Mesenchymal stem cell (in vitro differentiated cells and primary cell): ENCODE measurements around the gene GALNT18.

Source experiments
- DNase-seq: peaks from one replicate; pipeline ENCODE4 v3.0.0-alpha.2; 2013
- H2AFZ ChIP-seq: one replicate; pipeline ENCODE4 v1.6.1; 2013; ENCODE audit warnings: low read depth, mild to moderate bottlenecking, control low read depth, inconsistent platforms, low read length, moderate library complexity
- H2AK5ac ChIP-seq: 2 replicates; pipeline ENCODE4 v1.6.1; 2013; ENCODE audit warnings: low read length, moderate library complexity, mild to moderate bottlenecking, inconsistent platforms; ENCODE audit not compliant: severe bottlenecking
- H2BK120ac ChIP-seq: one replicate; pipeline ENCODE4 v1.6.1; 2013; ENCODE audit warnings: low read depth, mild to moderate bottlenecking, inconsistent platforms, low read length, moderate library complexity
- H2BK12ac ChIP-seq, 2 experiments: one replicate each; pipeline ENCODE4 v1.6.1; 2013; ENCODE audit warnings: inconsistent platforms in 2 of 2, low read length in 2 of 2, mild to moderate bottlenecking in 2 of 2, moderate library complexity in 2 of 2, control low read depth in 1 of 2
- H2BK15ac ChIP-seq: one replicate; pipeline ENCODE4 v1.6.1; 2013; ENCODE audit warnings: mild to moderate bottlenecking, low read depth, inconsistent platforms; ENCODE audit not compliant: poor library complexity, severe bottlenecking
- H2BK5ac ChIP-seq: 2 replicates; pipeline ENCODE4 v1.6.1; 2013; ENCODE audit warnings: low read depth, mild to moderate bottlenecking, low read length, control low read depth, inconsistent platforms; ENCODE audit not compliant: poor library complexity, severe bottlenecking
- H3K14ac ChIP-seq, 2 experiments: one replicate each; pipeline ENCODE4 v1.6.1; 2013; ENCODE audit warnings: inconsistent platforms in 2 of 2, low read length in 2 of 2, control low read depth in 1 of 2, mild to moderate bottlenecking in 1 of 2, moderate library complexity in 1 of 2
- H3K18ac ChIP-seq, 2 experiments: one replicate each; pipeline ENCODE4 v1.6.1; 2013; ENCODE audit warnings: inconsistent platforms in 2 of 2, low read length in 2 of 2, control low read depth in 1 of 2, low read depth in 1 of 2, mild to moderate bottlenecking in 1 of 2
- H3K23ac ChIP-seq, 2 experiments: one replicate each; pipeline ENCODE4 v1.6.1; 2013; ENCODE audit warnings: inconsistent platforms in 2 of 2, low read length in 2 of 2, mild to moderate bottlenecking in 2 of 2, moderate library complexity in 2 of 2, control low read depth in 1 of 2
- H3K27ac ChIP-seq: 2 replicates; pipeline ENCODE4 v1.5.1; 2013; ENCODE audit warnings: mild to moderate bottlenecking, moderate library complexity, low read length, control low read depth, inconsistent platforms; ENCODE audit not compliant: poor library complexity, severe bottlenecking
- H3K27me3 ChIP-seq, 2 experiments: 2 replicates each; pipeline versions ENCODE4 v1.6.1 to v1.7.0; 2013; ENCODE audit warnings: low read length in 2 of 2, mild to moderate bottlenecking in 2 of 2, moderate library complexity in 2 of 2, control low read depth in 1 of 2, inconsistent platforms in 1 of 2; ENCODE audit not compliant: control insufficient read depth in 1 of 2, insufficient read depth in 1 of 2
- H3K36me3 ChIP-seq, 2 experiments: 2 replicates each; pipeline versions ENCODE4 v1.6.1 to v1.7.0; 2013; ENCODE audit warnings: low read length in 2 of 2, control low read depth in 1 of 2, inconsistent platforms in 1 of 2, low read depth in 1 of 2, mild to moderate bottlenecking in 1 of 2; ENCODE audit not compliant: insufficient read depth in 2 of 2, control insufficient read depth in 1 of 2
- H3K4ac ChIP-seq, 2 experiments: one replicate each; pipeline ENCODE4 v1.6.1; 2013; ENCODE audit warnings: inconsistent platforms in 2 of 2, low read length in 2 of 2, mild to moderate bottlenecking in 2 of 2, moderate library complexity in 2 of 2, control low read depth in 1 of 2, low read depth in 1 of 2
- H3K4me1 ChIP-seq: 2 replicates; pipeline ENCODE4 v1.6.1; 2013; ENCODE audit warnings: low read depth, low read length, control low read depth; ENCODE audit not compliant: control insufficient read depth, insufficient read depth
- H3K4me2 ChIP-seq: 2 replicates; pipeline ENCODE4 v1.6.1; 2013; ENCODE audit warnings: low read length, mild to moderate bottlenecking, inconsistent platforms; ENCODE audit not compliant: poor library complexity, severe bottlenecking
- H3K4me3 ChIP-seq, 2 experiments: 2 replicates each; pipeline versions ENCODE4 v1.5.1 to v1.7.0; 2013; ENCODE audit warnings: low read length in 2 of 2, mild to moderate bottlenecking in 2 of 2, control low read depth in 1 of 2, low read depth in 1 of 2; ENCODE audit not compliant: insufficient read depth in 1 of 2
- H3K79me1 ChIP-seq: replicated peaks from 2 replicates; pipeline ENCODE4 v1.6.1; 2013; ENCODE audit warnings: mild to moderate bottlenecking, control low read depth, low read length, inconsistent platforms; ENCODE audit not compliant: poor library complexity, severe bottlenecking
- H3K9ac ChIP-seq: 2 replicates; pipeline ENCODE4 v1.7.0; 2013; ENCODE audit warnings: mild to moderate bottlenecking, low read length, moderate library complexity
- H3K9me3 ChIP-seq: 2 replicates; pipeline ENCODE4 v1.7.0; 2013; ENCODE audit warnings: mild to moderate bottlenecking, low read length; ENCODE audit not compliant: control insufficient read depth
- H4K8ac ChIP-seq: one replicate; pipeline ENCODE4 v1.6.1; 2013; ENCODE audit warnings: inconsistent platforms, mild to moderate bottlenecking, low read length, moderate library complexity
- H4K91ac ChIP-seq: one replicate; pipeline ENCODE4 v1.6.1; 2013; ENCODE audit warnings: mild to moderate bottlenecking, low read length, inconsistent platforms
- WGBS: methylation state at CpG from one replicate; pipeline ENCODE4 v1.1.7; 2013; ENCODE audit warnings: mixed read lengths; 5-methylcytosine and 5-hydroxymethylcytosine counted together

GALNT18 gene

GRCh38 chr11:11395126-11395525 lies 226.7 kb downstream of the GALNT18 start:
- H3K18ac ChIP-seq = no peak overlapping the region
- no peak overlapping the region for H3K27ac ChIP-seq
- no peak overlapping the region for H2BK120ac ChIP-seq
- no peak overlapping the region for H2BK5ac ChIP-seq
- no peak overlapping the region for H3K4me3 ChIP-seq
- no peaks in the 10 kb centered on the region for H3K9me3 ChIP-seq
- H2BK12ac ChIP-seq = no peak overlapping the region
- H4K8ac ChIP-seq = no peak overlapping the region
- no peak overlapping the region for H3K9ac ChIP-seq
- peak overlapping the region in 1 of 2 experiments; percentile 68 for H3K4ac ChIP-seq
- no peak overlapping the region for H4K91ac ChIP-seq
- no peak overlapping the region for H3K4me2 ChIP-seq
- DNase-seq = no peak
- H3K23ac ChIP-seq = no peak overlapping the region
- no peak overlapping the region for H2AFZ ChIP-seq
- H2AK5ac ChIP-seq = no peak overlapping the region
- H3K27me3 ChIP-seq = peaks cover 0 to 17% of the 10 kb centered on the region in 2 experiments
- WGBS = 94% methylated on average over 2 of the region's 2 CpGs
- no peak overlapping the region for H3K14ac ChIP-seq
- no peaks in the 10 kb centered on the region for H3K79me1 ChIP-seq
- H3K4me1 ChIP-seq = peaks cover 13% of the 10 kb centered on the region
- H2BK15ac ChIP-seq = no peak overlapping the region
- H3K36me3 ChIP-seq = no peaks in the 10 kb centered on the region

- no peak for DNase-seq
- Histone ChIP-seq H3K23ac (no peak overlapping the region), H2AK5ac (no peak overlapping the region), H3K4me1 (peaks cover 14% of the 10 kb centered on the region), H3K18ac (no peak overlapping the region), H2BK12ac (no peak overlapping the region), H3K27me3 (peaks cover 0 to 17% of the 10 kb centered on the region in 2 experiments), H3K9ac (no peak overlapping the region), H3K9me3 (no peaks in the 10 kb centered on the region), H2BK15ac (no peak overlapping the region), H3K4me2 (no peak overlapping the region), H3K27ac (no peak overlapping the region), H3K36me3 (no peaks in the 10 kb centered on the region), H2BK5ac (no peak overlapping the region), H3K4me3 (no peak overlapping the region), H2AFZ (no peak overlapping the region), H2BK120ac (no peak overlapping the region), H3K4ac (no peak overlapping the region), H4K8ac (no peak overlapping the region), H4K91ac (no peak overlapping the region), H3K14ac (no peak overlapping the region), H3K79me1 (no peaks in the 10 kb centered on the region)
Measured at GRCh38 chr11:11394241-11394640, 227.6 kb downstream of the GALNT18 start.

GRCh38 chr11:11391796-11392463 lies 229.9 kb downstream of the GALNT18 start:
- H3K14ac ChIP-seq = no peak overlapping the region
- DNase-seq = peak; percentile 88
- no peak overlapping the region for H2BK5ac ChIP-seq
- no peak overlapping the region for H2BK120ac ChIP-seq
- no peak overlapping the region for H3K27ac ChIP-seq
- H2AK5ac ChIP-seq = no peak overlapping the region
- no peak overlapping the region for H3K18ac ChIP-seq
- H3K4ac ChIP-seq = no peak overlapping the region
- no peak overlapping the region for H3K23ac ChIP-seq
- no peak overlapping the region for H3K4me2 ChIP-seq
- H2BK15ac ChIP-seq = no peak overlapping the region
- 69% methylated on average over 11 of the region's 13 CpGs for WGBS
- H3K27me3 ChIP-seq = peaks cover 0 to 5% of the 10 kb centered on the region in 2 experiments
- H2AFZ ChIP-seq = no peak overlapping the region
- H2BK12ac ChIP-seq = no peak overlapping the region
- H3K4me3 ChIP-seq = peak overlapping the region in 1 of 2 experiments; percentile 20
- no peaks in the 10 kb centered on the region for H3K79me1 ChIP-seq
- H3K36me3 ChIP-seq = no peaks in the 10 kb centered on the region
- peaks cover 14% of the 10 kb centered on the region for H3K4me1 ChIP-seq
- H3K9me3 ChIP-seq = no peaks in the 10 kb centered on the region
- H4K91ac ChIP-seq = no peak overlapping the region
- H4K8ac ChIP-seq = no peak overlapping the region
- H3K9ac ChIP-seq = peak overlapping the region; percentile 36

GRCh38 chr11:11391169-11391568 lies 230.6 kb downstream of the GALNT18 start:
- H3K9ac ChIP-seq = peak overlapping the region; percentile 36
- H2BK5ac ChIP-seq = no peak overlapping the region
- H2BK15ac ChIP-seq = no peak overlapping the region
- no peak overlapping the region for H3K23ac ChIP-seq
- no peak overlapping the region for H3K14ac ChIP-seq
- H3K36me3 ChIP-seq = no peaks in the 10 kb centered on the region
- no peak overlapping the region for H2BK120ac ChIP-seq
- peaks cover 11% of the 10 kb centered on the region for H3K4me1 ChIP-seq
- no peak overlapping the region for H4K91ac ChIP-seq
- H3K27ac ChIP-seq = no peak overlapping the region
- no peaks in the 10 kb centered on the region for H3K9me3 ChIP-seq
- no peak overlapping the region for H2AK5ac ChIP-seq
- H4K8ac ChIP-seq = no peak overlapping the region
- H3K79me1 ChIP-seq = no peaks in the 10 kb centered on the region
- H2BK12ac ChIP-seq = no peak overlapping the region
- no peak overlapping the region for H2AFZ ChIP-seq
- H3K27me3 ChIP-seq = peaks cover 0 to 6% of the 10 kb centered on the region in 2 experiments
- no peak overlapping the region for H3K4me3 ChIP-seq
- no peak overlapping the region for H3K4ac ChIP-seq
- no peak for DNase-seq
- no peak overlapping the region for H3K18ac ChIP-seq
- H3K4me2 ChIP-seq = no peak overlapping the region
